ENCODE results near the gene ZNF385D.

Gene ZNF385D

GRCh38 chr3:21599890-21600289 lies 151.1 kb downstream of the ZNF385D start:
- Histone ChIP-seq H3K9ac (ENCODE audit: low read length) (no peak overlapping the region), H4K8ac (ENCODE audit: low read length) (no peak overlapping the region), H3K27me3 (ENCODE audit: control insufficient read depth in 1 of 2, insufficient read depth in 1 of 2, low read length in 2 of 2) (no peaks in the 10 kb centered on the region), H3K36me3 (ENCODE audit: control insufficient read depth in 1 of 2, insufficient read depth in 2 of 2, low read depth in 1 of 2, low read length in 2 of 2) (no peaks in the 10 kb centered on the region), H3K14ac (ENCODE audit: low read length in 2 of 2) (no peak overlapping the region), H2BK12ac (ENCODE audit: low read length in 2 of 2) (no peak overlapping the region), H3K18ac (ENCODE audit: low read depth in 1 of 2, low read length in 2 of 2) (no peak overlapping the region), H3K27ac (ENCODE audit: low read length, poor library complexity, severe bottlenecking) (no peak overlapping the region), H3K4me1 (ENCODE audit: control insufficient read depth, insufficient read depth, low read depth, low read length) (no peaks in the 10 kb centered on the region), H2AFZ (ENCODE audit: low read depth, low read length) (no peak overlapping the region), H3K4ac (ENCODE audit: low read depth in 1 of 2, low read length in 2 of 2) (no peak overlapping the region), H3K23ac (ENCODE audit: low read length in 2 of 2) (no peak overlapping the region), H2BK15ac (ENCODE audit: low read depth, poor library complexity, severe bottlenecking) (no peak overlapping the region), H2BK120ac (ENCODE audit: low read depth, low read length) (no peak overlapping the region), H4K91ac (ENCODE audit: low read length) (no peak overlapping the region), H3K9me3 (ENCODE audit: control insufficient read depth, low read length) (no peaks in the 10 kb centered on the region), H3K4me3 (ENCODE audit: insufficient read depth in 1 of 2, low read depth in 1 of 2, low read length in 2 of 2) (no peak overlapping the region), H3K79me1 (replicated peaks; ENCODE audit: low read length, poor library complexity, severe bottlenecking) (peaks cover 4% of the 10 kb centered on the region), H2AK5ac (ENCODE audit: low read length, severe bottlenecking) (no peak overlapping the region), H2BK5ac (ENCODE audit: low read depth, low read length, poor library complexity, severe bottlenecking) (no peak overlapping the region), H3K4me2 (ENCODE audit: low read length, poor library complexity, severe bottlenecking) (no peak overlapping the region)
- no peak for DNase-seq
- 83% methylated on average over 6 of the region's 6 CpGs for WGBS

- H3K4me2 ChIP-seq (ENCODE audit: low read length, poor library complexity, severe bottlenecking): no peak overlapping the region
- no peak overlapping the region for H4K8ac ChIP-seq (ENCODE audit: low read length)
- no peak overlapping the region for H2BK5ac ChIP-seq (ENCODE audit: low read depth, low read length, poor library complexity, severe bottlenecking)
- no peak overlapping the region for H2AFZ ChIP-seq (ENCODE audit: low read depth, low read length)
- H2AK5ac ChIP-seq (ENCODE audit: low read length, severe bottlenecking): no peak overlapping the region
- H3K4me3 ChIP-seq (ENCODE audit: insufficient read depth in 1 of 2, low read depth in 1 of 2, low read length in 2 of 2): no peak overlapping the region
- H4K91ac ChIP-seq (ENCODE audit: low read length): no peak overlapping the region
- DNase-seq: no peak
- 67% methylated on average over 4 of the region's 4 CpGs for WGBS
- H3K18ac ChIP-seq (ENCODE audit: low read depth in 1 of 2, low read length in 2 of 2): no peak overlapping the region
- no peak overlapping the region for H3K4ac ChIP-seq (ENCODE audit: low read depth in 1 of 2, low read length in 2 of 2)
- H3K79me1 ChIP-seq (replicated peaks; ENCODE audit: low read length, poor library complexity, severe bottlenecking): peaks cover 5% of the 10 kb centered on the region
- no peaks in the 10 kb centered on the region for H3K27me3 ChIP-seq (ENCODE audit: control insufficient read depth in 1 of 2, insufficient read depth in 1 of 2, low read length in 2 of 2)
- H3K9ac ChIP-seq (ENCODE audit: low read length): no peak overlapping the region
- H2BK12ac ChIP-seq (ENCODE audit: low read length in 2 of 2): no peak overlapping the region
- no peaks in the 10 kb centered on the region for H3K36me3 ChIP-seq (ENCODE audit: control insufficient read depth in 1 of 2, insufficient read depth in 2 of 2, low read depth in 1 of 2, low read length in 2 of 2)
- H3K9me3 ChIP-seq (ENCODE audit: control insufficient read depth, low read length): no peaks in the 10 kb centered on the region
- no peak overlapping the region for H3K27ac ChIP-seq (ENCODE audit: low read length, poor library complexity, severe bottlenecking)
- H3K14ac ChIP-seq (ENCODE audit: low read length in 2 of 2): no peak overlapping the region
- no peak overlapping the region for H3K23ac ChIP-seq (ENCODE audit: low read length in 2 of 2)
- H2BK120ac ChIP-seq (ENCODE audit: low read depth, low read length): no peak overlapping the region
- no peak overlapping the region for H2BK15ac ChIP-seq (ENCODE audit: low read depth, poor library complexity, severe bottlenecking)
- H3K4me1 ChIP-seq (ENCODE audit: control insufficient read depth, insufficient read depth, low read depth, low read length): peaks cover 3% of the 10 kb centered on the region
Measured at GRCh38 chr3:21592828-21593227, 158.2 kb downstream of the ZNF385D start.

- Histone ChIP-seq H3K9me3 (ENCODE audit: control insufficient read depth, low read length) (no peaks in the 10 kb centered on the region), H3K18ac (ENCODE audit: low read depth in 1 of 2, low read length in 2 of 2) (no peak overlapping the region), H3K9ac (ENCODE audit: low read length) (no peak overlapping the region), H3K4ac (ENCODE audit: low read depth in 1 of 2, low read length in 2 of 2) (no peak overlapping the region), H2BK12ac (ENCODE audit: low read length in 2 of 2) (no peak overlapping the region), H4K8ac (ENCODE audit: low read length) (no peak overlapping the region), H2BK5ac (ENCODE audit: low read depth, low read length, poor library complexity, severe bottlenecking) (no peak overlapping the region), H3K27ac (ENCODE audit: low read length, poor library complexity, severe bottlenecking) (no peak overlapping the region), H2BK15ac (ENCODE audit: low read depth, poor library complexity, severe bottlenecking) (no peak overlapping the region), H3K23ac (ENCODE audit: low read length in 2 of 2) (no peak overlapping the region), H3K79me1 (replicated peaks; ENCODE audit: low read length, poor library complexity, severe bottlenecking) (peaks cover 5% of the 10 kb centered on the region), H3K14ac (ENCODE audit: low read length in 2 of 2) (no peak overlapping the region), H4K91ac (ENCODE audit: low read length) (no peak overlapping the region), H3K4me3 (ENCODE audit: insufficient read depth in 1 of 2, low read depth in 1 of 2, low read length in 2 of 2) (no peak overlapping the region), H3K4me1 (ENCODE audit: control insufficient read depth, insufficient read depth, low read depth, low read length) (peaks cover 2% of the 10 kb centered on the region), H3K27me3 (ENCODE audit: control insufficient read depth in 1 of 2, insufficient read depth in 1 of 2, low read length in 2 of 2) (no peaks in the 10 kb centered on the region), H2AFZ (ENCODE audit: low read depth, low read length) (no peak overlapping the region), H3K36me3 (ENCODE audit: control insufficient read depth in 1 of 2, insufficient read depth in 2 of 2, low read depth in 1 of 2, low read length in 2 of 2) (no peaks in the 10 kb centered on the region), H2BK120ac (ENCODE audit: low read depth, low read length) (no peak overlapping the region), H3K4me2 (ENCODE audit: low read length, poor library complexity, severe bottlenecking) (no peak overlapping the region), H2AK5ac (ENCODE audit: low read length, severe bottlenecking) (no peak overlapping the region)
- DNase-seq: no peak
- no CpG with 5 or more reads among the region's 1 CpG for WGBS
Measured at GRCh38 chr3:21587894-21588293, 163.1 kb downstream of the ZNF385D start.

GRCh38 chr3:21585216-21585740 lies 165.7 kb downstream of the ZNF385D start:
- Histone ChIP-seq H3K9ac (ENCODE audit: low read length) (no peak overlapping the region), H4K91ac (ENCODE audit: low read length) (no peak overlapping the region), H3K14ac (ENCODE audit: low read length in 2 of 2) (no peak overlapping the region), H2BK120ac (ENCODE audit: low read depth, low read length) (no peak overlapping the region), H3K4me2 (ENCODE audit: low read length, poor library complexity, severe bottlenecking) (no peak overlapping the region), H3K4ac (ENCODE audit: low read depth in 1 of 2, low read length in 2 of 2) (no peak overlapping the region), H2AFZ (ENCODE audit: low read depth, low read length) (no peak overlapping the region), H3K9me3 (ENCODE audit: control insufficient read depth, low read length) (no peaks in the 10 kb centered on the region), H3K36me3 (ENCODE audit: control insufficient read depth in 1 of 2, insufficient read depth in 2 of 2, low read depth in 1 of 2, low read length in 2 of 2) (no peaks in the 10 kb centered on the region), H3K4me1 (ENCODE audit: control insufficient read depth, insufficient read depth, low read depth, low read length) (no peaks in the 10 kb centered on the region), H3K79me1 (replicated peaks; ENCODE audit: low read length, poor library complexity, severe bottlenecking) (peaks cover 2% of the 10 kb centered on the region), H3K27me3 (ENCODE audit: control insufficient read depth in 1 of 2, insufficient read depth in 1 of 2, low read length in 2 of 2) (no peaks in the 10 kb centered on the region), H3K18ac (ENCODE audit: low read depth in 1 of 2, low read length in 2 of 2) (no peak overlapping the region), H2BK15ac (ENCODE audit: low read depth, poor library complexity, severe bottlenecking) (no peak overlapping the region), H2BK12ac (ENCODE audit: low read length in 2 of 2) (no peak overlapping the region), H2AK5ac (ENCODE audit: low read length, severe bottlenecking) (no peak overlapping the region), H3K4me3 (ENCODE audit: insufficient read depth in 1 of 2, low read depth in 1 of 2, low read length in 2 of 2) (no peak overlapping the region), H3K27ac (ENCODE audit: low read length, poor library complexity, severe bottlenecking) (no peak overlapping the region), H3K23ac (ENCODE audit: low read length in 2 of 2) (no peak overlapping the region), H4K8ac (ENCODE audit: low read length) (no peak overlapping the region), H2BK5ac (ENCODE audit: low read depth, low read length, poor library complexity, severe bottlenecking) (no peak overlapping the region)
- no peak for DNase-seq
- WGBS: 91% methylated on average over 3 of the region's 3 CpGs
